Measurements from ENCODE around the gene SIGLEC14.
"Not testable (repeated sequence)": the region's sequence is repeated elsewhere in the genome, so short reads cannot be mapped to it uniquely, and the experiment has no call there.

Gene SIGLEC14

GRCh38 chr19:51668216-51668615, 21.6 kb upstream of the SIGLEC14 start:
- no peak for DNase-seq

GRCh38 chr19:51664997-51665396, 18.4 kb upstream of the SIGLEC14 start:
- no peak for DNase-seq

- DNase-seq, result no peak
Observed at GRCh38 chr19:51664131-51664530, 17.5 kb upstream of the SIGLEC14 start.

GRCh38 chr19:51663650-51664049, 17.0 kb upstream of the SIGLEC14 start:
- DNase-seq, result no peak

GRCh38 chr19:51660975-51661600, 14.5 kb upstream of the SIGLEC14 start:
- DNase-seq, result no peak

GRCh38 chr19:51654783-51655182, 8.2 kb upstream of the SIGLEC14 start:
- no peak for DNase-seq

- DNase-seq, result no peak
Observed at GRCh38 chr19:51653162-51653561, 6.5 kb upstream of the SIGLEC14 start.

GRCh38 chr19:51652266-51652665, 5.6 kb upstream of the SIGLEC14 start:
- DNase-seq, result no peak

GRCh38 chr19:51651216-51651846, 4.7 kb upstream of the SIGLEC14 start:
- no peak for DNase-seq

- DNase-seq, result no peak
Observed at GRCh38 chr19:51647318-51647717, 693 bp upstream of the SIGLEC14 start.

- DNase-seq, result no peak
Observed at GRCh38 chr19:51644636-51645271, 1.9 kb downstream of the SIGLEC14 start.

- DNase-seq, result no peak
Observed at GRCh38 chr19:51641648-51642047, 5.0 kb downstream of the SIGLEC14 start.

GRCh38 chr19:51640386-51640785, 6.2 kb downstream of the SIGLEC14 start:
- DNase-seq, result no peak

- DNase-seq, result no peak
Observed at GRCh38 chr19:51639916-51640315, 6.7 kb downstream of the SIGLEC14 start.

GRCh38 chr19:51637362-51637978, 9.2 kb downstream of the SIGLEC14 start:
- DNase-seq, result no peak

GRCh38 chr19:51632126-51632525, 14.5 kb downstream of the SIGLEC14 start:
- no peak for DNase-seq

- DNase-seq, result not testable (repeated sequence)
Observed at GRCh38 chr19:51630315-51630714, 16.3 kb downstream of the SIGLEC14 start, which contains the start of gene SIGLEC5. SIGLEC5 (minus strand) TSS chr19:51630401; CDS start chr19:51630335, 66 bp downstream.

- DNase-seq, result no peak
Observed at GRCh38 chr19:51628153-51628939, 18.3 kb downstream of the SIGLEC14 start.

- no peak for DNase-seq
Observed at GRCh38 chr19:51627491-51628138, 19.0 kb downstream of the SIGLEC14 start.

- no peak for DNase-seq
Observed at GRCh38 chr19:51626675-51627074, 19.9 kb downstream of the SIGLEC14 start.

GRCh38 chr19:51621178-51621577, 25.4 kb downstream of the SIGLEC14 start:
- no peak for DNase-seq

- no peak for DNase-seq
Observed at GRCh38 chr19:51615991-51616390, 30.6 kb downstream of the SIGLEC14 start.

Measured in NCI-H1048 (cell line).